ENCODE data around the gene NR2F6.

- TF ChIP-seq, protein P1, sequence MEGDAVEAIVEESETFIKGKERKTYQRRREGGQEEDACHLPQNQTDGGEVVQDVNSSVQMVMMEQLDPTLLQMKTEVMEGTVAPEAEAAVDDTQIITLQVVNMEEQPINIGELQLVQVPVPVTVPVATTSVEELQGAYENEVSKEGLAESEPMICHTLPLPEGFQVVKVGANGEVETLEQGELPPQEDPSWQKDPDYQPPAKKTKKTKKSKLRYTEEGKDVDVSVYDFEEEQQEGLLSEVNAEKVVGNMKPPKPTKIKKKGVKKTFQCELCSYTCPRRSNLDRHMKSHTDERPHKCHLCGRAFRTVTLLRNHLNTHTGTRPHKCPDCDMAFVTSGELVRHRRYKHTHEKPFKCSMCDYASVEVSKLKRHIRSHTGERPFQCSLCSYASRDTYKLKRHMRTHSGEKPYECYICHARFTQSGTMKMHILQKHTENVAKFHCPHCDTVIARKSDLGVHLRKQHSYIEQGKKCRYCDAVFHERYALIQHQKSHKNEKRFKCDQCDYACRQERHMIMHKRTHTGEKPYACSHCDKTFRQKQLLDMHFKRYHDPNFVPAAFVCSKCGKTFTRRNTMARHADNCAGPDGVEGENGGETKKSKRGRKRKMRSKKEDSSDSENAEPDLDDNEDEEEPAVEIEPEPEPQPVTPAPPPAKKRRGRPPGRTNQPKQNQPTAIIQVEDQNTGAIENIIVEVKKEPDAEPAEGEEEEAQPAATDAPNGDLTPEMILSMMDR (IDR thresholded peaks at IDR 0.05): no peak
- TF ChIP-seq POLR2A (IDR thresholded peaks at IDR 0.05): no peak
Observed at GRCh38 chr19:17220207-17220758, 25.4 kb downstream of the NR2F6 start.

Data from Peyer's patch (tissue), 4 donors.